SIG-M5 (cell line): ENCODE results near the gene MSH6.

ENCODE experiments used
- DNase-seq: peaks from one replicate; lab custom pipeline; 2025; lab: John Stamatoyannopoulos, UW

The MSH6 gene

GRCh38 chr2:47783486-47784351, 774 bp downstream of the MSH6 start:
- no peak for DNase-seq

- no peak for DNase-seq
These were observed 1.5 kb downstream of the MSH6 start for GRCh38 chr2:47784352-47784851.

DNA sequence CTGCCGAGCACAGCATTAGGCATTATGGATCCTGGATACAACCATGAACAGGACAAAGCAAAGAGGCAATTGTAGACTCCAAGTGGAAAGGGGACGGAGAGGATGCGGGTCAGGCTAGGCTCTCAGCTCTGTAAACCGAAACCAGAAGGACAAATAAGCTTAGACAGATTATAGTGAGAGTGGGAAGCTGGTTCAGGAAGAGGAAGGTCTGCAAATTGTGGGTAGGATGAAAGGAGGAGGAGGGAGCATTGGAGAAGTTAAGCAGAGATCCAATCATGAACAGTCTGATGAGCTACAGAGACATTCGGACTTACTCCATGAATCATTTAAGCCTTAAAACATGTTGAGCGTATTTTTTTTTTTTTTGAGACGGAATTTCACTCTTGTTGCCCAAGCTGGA, 3.0 kb downstream of the MSH6 start:
- peak; percentile 46 for DNase-seq

GRCh38 chr2:47796090-47796697, 13.2 kb downstream of the MSH6 start:
- DNase-seq, result no peak

- no peak for DNase-seq
These were observed 15.7 kb downstream of the MSH6 start for GRCh38 chr2:47798631-47799030.

GRCh38 chr2:47799031-47799609, 16.2 kb downstream of the MSH6 start:
- DNase-seq, result no peak

GRCh38 chr2:47801118-47801517, 18.2 kb downstream of the MSH6 start:
- no peak for DNase-seq

GRCh38 chr2:47803363-47803762, 20.4 kb downstream of the MSH6 start:
- DNase-seq, result no peak

DNA sequence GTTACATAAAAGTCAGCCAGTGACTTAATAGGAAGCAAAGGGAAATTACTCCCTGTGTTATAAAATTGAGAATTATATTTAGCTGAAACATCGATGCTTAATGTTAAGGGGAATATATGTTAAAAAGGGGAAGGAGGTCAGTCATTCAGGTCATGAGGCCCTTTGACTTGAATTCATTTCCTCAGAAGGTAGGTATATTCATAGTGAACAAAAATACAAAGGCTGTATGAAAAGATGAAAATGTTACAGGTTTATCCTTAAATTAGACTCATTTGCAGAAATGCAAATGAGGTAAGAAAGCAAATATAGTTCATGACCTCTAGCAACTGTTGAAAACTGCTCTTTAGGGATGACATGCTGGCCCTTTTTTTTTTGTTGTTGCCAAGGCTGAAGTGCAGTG, 20.8 kb downstream of the MSH6 start:
- DNase-seq, result no peak

GRCh38 chr2:47805850-47806249, 22.9 kb downstream of the MSH6 start:
- no peak for DNase-seq

GRCh38 chr2:47808614-47809013, 25.7 kb downstream of the MSH6 start:
- DNase-seq, result no peak

DNA sequence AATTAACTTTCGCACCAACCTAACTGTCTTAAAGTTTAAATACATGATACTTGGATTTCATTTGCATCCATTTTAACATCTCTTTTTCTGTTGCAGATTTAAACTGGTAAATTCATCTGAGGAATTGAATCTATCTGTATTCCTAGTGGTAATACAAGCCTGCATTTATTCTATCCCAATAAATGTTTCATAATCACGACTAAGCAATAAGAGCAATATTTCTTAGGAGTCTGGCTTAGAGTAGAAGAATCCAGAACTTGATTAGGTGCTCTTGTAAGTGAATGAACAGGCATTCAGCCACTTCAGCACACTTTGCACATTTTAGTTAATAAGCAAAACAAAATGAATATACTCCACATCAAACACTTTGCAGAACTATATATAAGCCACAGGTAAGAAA, 27.0 kb downstream of the MSH6 start:
- DNase-seq, result no peak

DNA sequence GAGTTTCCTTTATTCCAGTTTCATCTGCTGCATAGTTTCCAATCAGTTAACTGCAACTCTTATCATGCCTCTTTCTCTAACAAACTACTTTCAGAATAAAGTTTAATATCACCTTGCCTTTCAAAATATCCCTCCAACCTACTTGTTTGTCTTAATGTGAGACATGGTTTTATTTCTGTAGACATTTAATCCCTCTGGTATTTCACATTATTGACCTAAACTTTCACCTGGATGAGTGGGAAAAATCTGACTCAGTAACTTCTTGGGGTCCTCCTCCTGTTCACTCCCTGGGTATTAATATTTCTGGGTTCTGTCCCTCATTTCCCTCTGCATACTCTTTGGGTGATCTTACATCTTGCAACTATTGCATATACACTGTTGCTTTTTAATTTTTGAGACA, 27.9 kb downstream of the MSH6 start:
- DNase-seq, result no peak

DNA sequence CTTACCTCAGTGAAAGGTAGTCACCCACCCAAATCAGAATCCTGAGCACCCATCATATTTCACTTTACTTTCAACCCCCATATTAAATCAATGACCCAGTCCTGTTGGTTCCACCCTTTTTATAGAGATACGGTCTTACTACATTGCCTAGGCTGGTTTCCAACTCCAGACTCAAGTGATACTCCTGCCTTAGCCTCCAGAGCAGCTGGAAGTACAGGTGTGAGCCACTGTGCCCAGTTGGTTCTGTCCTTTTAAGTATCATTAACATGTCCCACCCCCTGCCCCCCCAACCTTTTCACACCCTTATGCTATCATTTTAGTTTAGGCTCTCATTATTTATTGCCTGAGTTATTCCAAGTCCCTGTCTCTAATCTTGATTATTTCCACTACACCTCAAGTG, 28.7 kb downstream of the MSH6 start:
- no peak for DNase-seq

DNA sequence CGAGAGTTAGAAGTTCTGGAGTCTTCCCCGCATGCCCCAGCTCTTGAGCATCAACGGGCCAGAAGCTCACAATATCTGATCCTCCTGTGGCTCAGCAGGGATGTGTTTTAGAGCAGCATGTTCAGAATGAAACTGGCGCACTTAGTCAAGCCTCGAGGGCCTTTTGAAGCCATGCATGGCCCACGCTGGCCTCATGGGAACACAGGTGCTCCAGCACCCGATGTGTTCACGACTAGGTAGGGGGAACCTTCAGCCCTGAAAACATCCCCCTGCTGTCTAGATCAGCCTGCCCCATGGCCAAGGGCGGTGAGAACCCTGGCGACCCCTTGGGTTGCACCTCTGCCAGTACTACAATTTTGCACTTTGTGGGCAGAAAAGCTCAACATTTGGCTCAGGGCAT, 32.8 kb downstream of the MSH6 start:
- DNase-seq, result no peak

DNA sequence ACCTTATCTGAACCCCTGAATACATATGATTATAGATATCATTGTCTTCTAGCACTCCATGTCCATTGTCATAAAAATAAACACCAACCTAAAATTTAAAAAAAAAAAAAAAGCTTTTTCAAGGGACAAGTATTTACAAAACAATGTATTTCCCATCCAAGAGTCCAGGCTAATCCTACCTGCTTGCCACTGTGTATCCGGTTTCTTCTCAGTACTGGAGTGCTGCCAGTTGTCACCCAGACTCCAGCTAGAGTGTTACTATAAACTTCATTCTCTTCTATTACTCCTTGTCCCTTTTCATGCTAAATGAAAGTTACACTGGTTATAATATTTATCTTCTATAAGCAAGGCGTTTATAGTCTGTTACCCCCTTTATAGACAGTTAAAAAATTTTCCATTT, 35.8 kb downstream of the MSH6 start:
- DNase-seq, result no peak

DNA sequence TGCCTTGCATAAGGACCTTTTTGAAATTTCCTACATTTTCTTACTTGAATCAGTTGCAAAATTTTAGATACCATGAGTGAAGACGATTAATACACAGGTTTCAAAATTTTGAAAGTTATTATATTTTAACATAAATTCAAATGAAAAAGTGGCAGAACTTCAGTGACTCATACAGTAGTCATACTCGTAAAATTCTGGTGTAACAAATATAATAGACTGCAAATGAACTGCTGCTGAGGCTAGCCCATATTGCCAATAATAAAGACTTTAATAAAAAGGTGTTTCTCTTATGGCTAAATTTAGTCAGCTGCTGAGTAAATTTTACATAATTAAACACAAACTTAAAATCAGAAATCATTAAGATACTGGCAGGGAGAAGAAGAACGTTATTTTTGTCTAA, 36.9 kb downstream of the MSH6 start:
- no peak for DNase-seq

DNA sequence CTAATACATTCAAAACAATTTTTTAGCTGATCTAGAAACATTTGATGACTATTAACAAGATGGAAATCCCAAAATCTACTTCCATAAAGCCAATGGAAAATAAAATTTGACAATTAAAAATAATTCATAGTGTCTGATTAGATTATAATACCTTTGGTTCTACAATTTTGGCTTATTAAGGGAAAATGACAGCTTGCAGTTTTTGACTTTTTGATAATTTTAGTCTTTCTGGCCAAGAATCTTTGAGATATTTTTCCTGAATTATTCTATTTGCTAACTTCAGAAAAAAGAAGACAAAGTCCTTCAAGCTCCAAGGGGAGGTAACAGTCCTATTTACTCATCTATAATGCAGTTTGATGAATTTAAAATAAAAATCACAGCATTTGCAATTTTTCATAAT, 39.6 kb downstream of the MSH6 start:
- DNase-seq, result no peak

DNA sequence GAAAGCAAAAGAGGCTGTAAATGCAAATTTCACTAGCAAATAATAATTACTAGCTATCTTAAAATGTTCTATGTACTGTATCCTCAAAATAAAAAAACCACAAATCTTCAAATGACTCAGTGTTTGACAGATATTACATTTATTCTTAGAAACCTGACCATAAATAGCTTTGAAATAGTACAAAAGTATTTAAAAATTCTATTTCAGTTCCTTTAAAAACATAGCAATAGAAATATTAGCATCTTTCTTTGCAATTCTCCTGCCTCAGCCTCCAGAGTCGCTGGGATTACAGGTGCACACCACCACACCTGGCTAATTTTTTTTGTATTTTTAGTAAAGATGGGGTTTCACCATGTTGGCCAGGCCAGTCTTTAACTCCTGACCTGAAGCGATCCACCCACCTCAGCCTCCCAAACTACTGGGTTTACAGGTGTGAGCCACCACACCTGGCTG, 50.6 kb downstream of the MSH6 start:
- no peak for DNase-seq

DNA sequence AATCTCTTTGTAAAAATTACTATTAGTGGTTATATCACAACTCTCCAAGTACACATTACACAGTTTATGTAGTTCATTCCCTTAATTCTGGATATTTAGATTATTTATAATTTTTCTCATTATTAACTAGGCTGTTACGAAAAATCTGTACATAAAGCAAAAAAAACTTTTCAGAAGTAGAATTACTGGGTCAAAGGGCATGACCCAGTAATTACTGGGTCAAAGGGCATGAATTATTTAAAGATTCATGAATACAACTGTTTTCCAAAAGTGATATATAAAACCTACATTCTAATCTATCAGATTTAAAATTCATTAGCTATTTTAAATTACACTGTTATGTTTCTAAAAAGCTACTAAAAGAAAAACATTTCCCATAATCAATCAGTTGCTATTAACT, 55.3 kb downstream of the MSH6 start:
- no peak for DNase-seq

GRCh38 chr2:47838686-47839085, 55.7 kb downstream of the MSH6 start:
- no peak for DNase-seq

GRCh38 chr2:47842846-47843245, 59.9 kb downstream of the MSH6 start:
- no peak for DNase-seq

- no peak for DNase-seq
These were observed 60.5 kb downstream of the MSH6 start for GRCh38 chr2:47843407-47843806.
